Esophagus mucosa (tissue), 1 donor: ENCODE results near the gene SLC24A3. TPM values are rescaled to one million over a fixed set of nuclear protein-coding genes. Genes with fewer than 3 reads are reported as not detected.

Source experiments
- ATAC-seq: fragments of 200-7000 bp; cut with Tn5 transposase; one replicate; pipeline ENCODE4 v1.9.1; 2020
- total RNA-seq: library from RNA; stranded (reverse); gene quantifications from one replicate; pipeline ENCODE4 v1.2.4, GENCODE V29; 2023
- donor health status: DM: yes; HTN: yes; CAD: no.

The SLC24A3 gene
- total RNA-seq, 1 donor from 2014 or later = 13.0 TPM

DNA sequence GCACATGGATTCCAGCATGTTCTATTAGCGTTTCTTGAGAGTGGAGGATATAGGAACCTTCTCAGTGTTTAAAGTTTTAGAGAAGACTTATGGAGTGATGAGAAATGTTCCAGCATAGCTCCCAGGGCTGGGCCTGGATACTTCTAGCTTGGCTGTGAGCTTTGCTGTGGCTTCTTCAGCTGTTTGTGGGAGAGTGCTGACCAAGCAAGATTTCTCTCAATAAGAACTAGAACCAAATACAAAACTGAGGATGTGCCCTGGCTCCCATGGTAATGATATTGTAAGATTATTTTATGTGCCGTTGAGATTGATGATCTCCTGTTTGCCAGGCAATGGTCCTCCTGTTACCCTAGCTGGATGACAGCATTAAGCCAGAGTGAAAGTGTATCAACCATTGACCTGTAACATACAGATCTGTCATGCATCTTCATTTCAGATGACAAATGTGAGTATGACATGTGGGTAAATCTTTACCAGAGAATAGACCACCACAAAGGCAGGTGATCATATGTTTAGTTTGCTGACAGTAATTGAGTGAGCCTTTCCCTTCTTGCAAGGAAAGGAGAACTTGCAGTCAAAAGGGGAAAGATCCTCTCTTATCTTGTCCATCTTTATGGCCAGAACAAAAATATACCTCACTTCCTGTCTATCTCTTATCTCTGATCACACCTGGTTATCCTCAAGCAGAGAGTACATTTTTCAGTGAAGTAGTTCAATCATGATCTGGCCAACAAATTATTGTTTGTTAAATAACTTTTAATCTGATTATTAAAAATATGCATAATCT lies 180.1 kb downstream of the SLC24A3 start:
- no peak for ATAC-seq

DNA sequence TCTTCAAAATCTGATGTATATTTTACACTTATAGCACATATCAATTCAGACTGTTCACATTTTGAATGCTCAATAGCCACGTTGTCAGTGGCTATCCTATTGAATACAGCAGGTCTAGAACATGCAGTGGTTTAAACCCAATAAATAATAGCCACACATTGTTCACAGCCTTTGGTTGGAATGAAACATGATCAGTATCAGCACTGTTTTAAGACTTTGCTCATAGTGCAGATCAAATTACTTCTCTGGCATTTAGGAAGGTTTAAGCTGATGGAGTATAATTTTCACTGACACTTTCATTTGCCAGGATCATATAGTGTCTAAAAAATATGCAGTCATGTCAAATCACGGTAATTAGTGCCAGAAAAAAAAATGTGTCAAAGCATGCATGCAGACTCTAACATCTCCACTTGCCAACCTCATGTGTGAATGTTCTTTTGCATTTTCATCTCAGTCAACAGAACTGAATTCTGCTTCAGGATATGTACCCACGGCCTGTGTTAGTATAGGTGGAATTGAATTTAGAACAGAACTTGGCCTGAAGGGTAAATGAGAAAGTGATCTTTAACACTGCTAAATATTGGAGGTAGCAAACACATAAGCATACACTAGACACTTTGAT lies 184.1 kb downstream of the SLC24A3 start:
- ATAC-seq = no peak

DNA sequence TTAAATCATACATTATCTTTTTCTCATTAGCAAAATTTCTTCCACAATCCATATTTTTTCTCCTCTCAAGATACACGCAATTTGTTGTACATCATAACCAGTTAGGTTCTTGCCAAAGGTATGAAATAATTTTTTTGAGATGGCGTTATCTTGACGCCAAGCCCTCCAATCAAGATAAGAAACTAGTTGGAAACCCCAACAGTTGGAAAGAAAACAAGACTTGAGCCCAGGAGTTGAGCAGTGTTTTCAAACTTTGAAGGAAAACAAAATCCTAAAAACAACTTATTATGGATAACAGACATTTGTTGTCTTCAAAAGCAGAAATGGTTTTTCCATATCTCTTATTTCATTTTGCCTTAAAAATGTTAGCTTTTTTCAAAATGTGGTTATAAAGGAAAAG lies 184.8 kb downstream of the SLC24A3 start:
- no peak for ATAC-seq

DNA sequence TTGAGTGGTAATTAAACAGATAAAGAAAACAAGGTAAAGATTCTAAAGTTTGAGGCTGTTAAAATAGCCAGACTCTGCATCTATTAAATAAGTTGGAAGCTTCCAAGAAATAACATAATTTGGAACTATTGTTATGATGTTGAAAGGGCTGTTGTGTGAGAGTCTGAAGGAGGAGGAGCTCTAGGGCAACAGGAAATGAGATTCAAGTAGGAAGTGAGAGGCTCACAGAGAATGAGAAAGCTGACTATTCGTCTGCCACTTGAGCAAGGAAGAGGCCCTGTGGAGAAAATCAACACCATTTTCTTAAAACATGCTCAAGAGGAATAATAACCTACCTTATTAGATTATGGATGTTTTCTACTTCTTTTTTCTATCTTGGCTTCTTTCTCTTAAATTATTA lies 185.2 kb downstream of the SLC24A3 start:
- ATAC-seq = no peak

DNA sequence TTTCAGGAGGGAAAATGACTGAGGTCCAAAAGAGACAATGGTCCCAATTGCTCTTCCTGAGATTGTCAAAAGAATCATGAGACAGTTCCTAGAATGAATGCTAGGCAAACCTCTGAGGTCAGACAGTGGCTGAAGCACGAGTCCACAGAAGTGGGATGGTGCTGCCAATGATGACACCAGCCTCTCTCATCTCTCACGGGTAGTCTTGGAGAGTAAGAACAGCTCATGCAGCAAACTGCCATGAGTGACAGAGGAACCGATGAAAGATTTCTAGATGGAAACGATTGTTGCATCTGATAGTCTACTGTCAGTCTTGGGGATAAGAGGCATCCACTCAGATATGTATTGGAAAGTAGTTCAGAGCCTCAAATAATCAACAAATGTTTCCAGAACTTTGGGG lies 188.7 kb downstream of the SLC24A3 start:
- no peak for ATAC-seq

DNA sequence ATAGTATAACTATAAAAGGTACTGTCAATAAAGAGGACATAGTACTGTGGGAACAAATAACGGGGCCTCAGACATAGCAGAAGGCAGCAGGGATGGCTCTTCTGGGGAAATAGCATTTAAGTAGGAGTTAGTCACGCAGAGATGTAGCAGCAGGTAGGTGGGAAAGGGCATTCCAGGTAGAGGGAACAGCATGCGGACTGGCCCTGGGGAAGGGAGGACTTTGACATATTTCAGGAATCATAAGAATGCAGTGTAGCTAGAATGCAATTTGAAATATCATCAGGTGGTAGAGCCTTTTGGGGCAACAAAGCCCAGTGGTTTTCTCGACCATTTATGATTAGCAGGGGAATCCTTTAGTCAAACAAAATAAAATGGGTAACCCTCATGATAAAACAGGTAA lies 191.1 kb downstream of the SLC24A3 start:
- no peak for ATAC-seq

DNA sequence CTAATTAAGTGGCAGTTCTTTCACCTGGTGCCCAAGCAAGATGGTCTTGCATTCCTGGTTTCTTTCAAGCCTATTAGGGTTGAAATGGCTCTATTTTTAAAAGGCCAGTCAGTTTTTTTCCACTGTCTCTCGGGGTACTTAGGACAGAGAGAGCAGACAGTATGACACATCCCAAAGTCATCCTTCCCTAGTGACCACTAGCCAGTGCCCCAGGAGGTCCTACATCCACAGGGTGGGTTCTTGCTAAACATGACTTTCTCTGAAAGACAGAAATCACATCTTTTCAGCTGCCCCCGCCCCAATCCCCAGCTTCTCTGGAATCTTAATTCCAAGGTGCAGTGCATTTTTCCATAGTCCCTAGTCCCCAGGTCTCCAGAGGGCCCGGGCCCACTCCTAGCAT lies 192.4 kb downstream of the SLC24A3 start:
- ATAC-seq = no peak

DNA sequence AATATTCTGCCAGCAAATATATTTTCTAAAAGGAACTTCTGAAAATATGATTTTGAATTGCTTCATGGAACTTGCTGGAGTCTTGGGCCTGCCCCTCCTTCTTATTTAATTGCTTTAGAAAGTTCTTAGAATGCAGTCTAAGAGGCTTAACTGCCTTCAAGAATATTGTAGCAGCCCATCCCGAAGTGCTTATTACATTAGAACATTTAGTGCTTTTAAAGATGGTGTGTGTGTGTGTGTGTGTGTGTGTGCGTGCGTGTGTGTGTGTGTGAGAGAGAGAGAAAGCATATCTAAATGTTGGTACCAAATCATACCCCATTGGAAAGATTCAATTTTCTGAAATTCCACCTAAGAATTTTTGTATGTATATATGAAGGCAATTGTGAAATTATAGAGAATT lies 193.5 kb downstream of the SLC24A3 start:
- ATAC-seq = no peak

DNA sequence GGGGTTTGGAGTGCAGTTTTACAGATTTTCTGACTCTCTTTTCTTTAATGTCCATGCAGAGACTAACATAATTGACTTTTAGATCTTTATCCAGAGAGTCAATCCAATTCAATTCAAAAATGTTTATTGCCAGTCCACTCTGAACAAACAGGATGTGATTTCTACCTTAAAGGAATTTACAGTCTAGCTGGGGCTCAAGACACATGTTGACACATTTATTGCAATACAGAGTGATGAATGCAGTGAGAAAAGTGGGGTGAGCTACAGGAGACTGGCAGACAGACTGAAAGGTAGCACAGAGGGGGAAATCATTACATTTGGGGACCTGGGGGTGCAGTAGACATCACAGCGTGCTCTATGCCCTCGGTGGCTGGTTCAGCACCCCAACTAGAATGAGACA lies 193.9 kb downstream of the SLC24A3 start:
- ATAC-seq = no peak

DNA sequence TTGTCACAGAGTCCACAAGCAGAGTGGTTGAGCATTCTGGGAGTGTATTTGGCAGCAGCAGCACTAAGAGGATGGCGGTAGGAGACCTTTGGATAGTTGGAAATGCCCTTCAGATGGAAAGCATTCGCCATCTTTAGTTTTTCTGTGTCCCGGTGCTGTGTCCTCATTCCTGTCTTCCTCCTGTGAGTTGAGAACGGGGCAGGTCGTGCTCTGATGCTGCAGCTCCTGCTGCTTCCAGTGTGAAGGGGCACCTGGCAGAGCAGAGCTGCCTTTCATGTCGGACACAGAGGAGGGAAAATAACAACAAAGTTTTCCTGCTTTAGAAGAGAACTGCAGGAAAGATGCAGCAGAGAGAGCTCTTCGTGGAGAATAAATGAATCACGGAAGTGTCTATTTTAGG lies 194.8 kb downstream of the SLC24A3 start:
- ATAC-seq = no peak

DNA sequence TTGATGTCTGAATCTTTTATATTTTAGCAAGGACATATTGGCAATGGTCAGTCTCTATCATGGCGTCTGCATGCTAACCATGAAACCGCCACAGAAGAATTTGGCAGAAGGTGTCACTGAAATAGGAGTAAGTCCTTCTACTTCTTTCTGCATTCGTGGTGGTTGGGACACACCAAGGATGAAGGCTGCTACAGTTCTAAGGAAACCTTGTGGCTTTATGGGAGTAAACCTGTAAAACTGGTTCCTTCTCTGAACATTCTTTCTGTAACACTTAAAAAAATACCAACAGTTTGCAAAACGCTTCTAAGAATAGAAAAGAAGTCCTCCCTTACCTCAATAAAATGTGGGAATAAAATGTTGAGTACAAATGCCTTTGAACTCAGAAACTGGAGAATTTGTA lies 195.3 kb downstream of the SLC24A3 start:
- ATAC-seq = peak; percentile 87

DNA sequence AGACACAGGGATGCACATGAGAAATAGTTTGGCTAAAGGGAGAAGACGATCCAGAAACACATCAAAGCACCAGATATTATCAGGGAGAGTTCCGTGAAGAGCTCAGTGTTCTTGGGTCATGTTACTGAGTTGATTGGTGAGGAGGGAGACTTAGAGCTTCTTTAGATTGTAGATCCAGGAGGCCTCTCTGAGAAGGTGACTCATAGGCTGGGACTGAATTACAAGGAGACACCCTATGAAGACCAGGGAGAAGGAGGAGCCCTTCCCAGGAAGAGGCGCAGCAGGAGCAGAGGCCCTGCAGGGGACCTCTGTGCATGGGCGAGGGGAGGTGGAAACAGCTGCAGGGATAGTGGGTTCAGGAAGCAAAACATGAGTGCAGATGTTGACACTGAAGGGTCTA lies 196.5 kb downstream of the SLC24A3 start:
- ATAC-seq = peak; percentile 37

DNA sequence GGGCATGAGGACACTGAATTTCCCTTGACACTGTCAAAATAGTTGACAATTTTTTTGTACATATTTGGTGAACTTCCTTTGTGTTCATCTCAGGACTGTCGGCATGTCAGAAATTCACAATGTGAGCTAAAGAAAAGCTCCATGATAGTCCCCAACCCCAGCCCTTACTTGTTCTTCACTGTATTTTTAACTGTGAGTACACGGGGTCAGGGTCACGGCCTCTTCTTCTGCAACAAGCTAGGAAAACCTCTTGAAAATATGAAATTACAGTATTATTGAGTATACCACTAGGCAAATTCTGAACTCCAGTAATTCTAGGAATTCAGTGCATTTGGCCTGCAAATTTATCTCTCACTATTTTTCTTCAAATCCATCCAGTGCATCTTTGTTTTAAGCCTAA lies 199.4 kb downstream of the SLC24A3 start:
- no peak for ATAC-seq

DNA sequence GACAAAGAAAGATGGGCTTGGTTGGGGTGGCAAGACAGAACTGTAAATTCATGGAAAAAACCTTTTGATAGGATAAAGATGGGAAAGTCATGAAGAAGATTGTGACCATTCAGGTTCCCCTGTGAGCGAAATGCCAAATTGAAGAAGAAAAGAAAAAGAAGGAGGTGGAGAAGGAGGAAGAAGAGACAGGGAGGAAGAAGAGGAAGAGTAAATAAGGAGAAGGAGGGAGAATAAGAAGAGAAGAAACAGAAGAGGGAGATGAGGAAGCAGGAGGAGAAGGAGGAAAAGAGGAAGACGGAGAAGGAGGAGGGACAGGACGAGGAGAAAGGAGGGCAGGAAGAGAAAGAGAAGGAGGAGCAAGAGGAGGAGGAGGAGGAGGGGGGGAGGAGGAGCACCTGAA lies 199.8 kb downstream of the SLC24A3 start:
- ATAC-seq = no peak

DNA sequence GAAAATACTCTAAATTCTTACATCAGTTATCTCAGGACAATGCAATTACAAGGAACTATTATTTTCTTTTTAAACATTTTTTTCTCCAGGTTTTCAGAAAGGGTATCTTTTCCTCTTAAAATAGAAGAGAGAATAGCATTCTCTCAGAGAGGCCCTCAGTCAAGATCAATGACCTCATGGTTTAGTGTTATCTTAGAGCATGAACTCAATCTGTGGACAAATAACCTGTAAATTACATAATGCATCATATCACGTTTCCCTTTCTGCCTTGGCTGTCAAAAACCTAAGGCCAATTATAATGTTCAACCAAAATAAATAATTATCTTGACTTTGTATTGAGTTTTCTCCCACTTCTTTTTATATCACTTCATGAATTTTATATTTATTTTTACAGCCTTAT lies 202.2 kb downstream of the SLC24A3 start:
- ATAC-seq = no peak

DNA sequence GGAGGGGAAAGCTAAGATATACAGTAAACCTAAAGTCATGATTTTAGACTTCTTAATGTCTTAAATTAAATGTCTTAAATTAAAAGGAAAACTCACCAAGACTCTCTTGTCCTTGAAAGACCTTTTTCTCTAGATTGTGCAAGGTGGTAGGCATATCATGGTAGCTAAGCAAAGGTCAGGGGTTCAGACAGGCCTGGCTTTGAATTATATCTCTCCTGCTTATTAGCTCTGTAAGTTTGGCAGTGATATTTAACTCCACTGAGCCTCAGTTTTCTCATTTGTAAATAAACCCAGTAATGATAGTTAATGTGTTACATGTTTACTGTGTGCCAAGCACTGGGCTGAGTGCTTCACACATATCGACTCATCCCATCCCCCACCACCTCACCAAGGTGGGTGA lies 203.3 kb downstream of the SLC24A3 start:
- ATAC-seq = no peak

DNA sequence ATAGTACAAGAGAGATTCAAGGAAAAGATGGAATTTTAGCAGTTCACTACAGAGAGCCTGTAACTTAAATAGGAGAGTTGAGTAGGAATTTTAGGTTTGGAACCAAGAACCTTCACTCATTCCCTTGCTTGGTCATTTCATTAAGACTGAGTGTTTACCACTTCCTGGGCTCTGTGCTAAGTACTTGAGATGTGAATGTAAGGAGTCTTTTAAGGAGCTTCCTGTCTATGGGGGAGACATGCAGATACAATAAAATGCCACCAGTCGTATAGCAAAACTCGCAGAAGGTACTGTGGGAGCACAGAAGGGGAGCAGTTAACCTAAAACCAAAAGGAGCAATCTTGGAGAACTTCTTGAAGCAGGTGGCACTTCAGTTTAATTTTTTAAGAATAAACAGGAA lies 204.2 kb downstream of the SLC24A3 start:
- no peak for ATAC-seq

DNA sequence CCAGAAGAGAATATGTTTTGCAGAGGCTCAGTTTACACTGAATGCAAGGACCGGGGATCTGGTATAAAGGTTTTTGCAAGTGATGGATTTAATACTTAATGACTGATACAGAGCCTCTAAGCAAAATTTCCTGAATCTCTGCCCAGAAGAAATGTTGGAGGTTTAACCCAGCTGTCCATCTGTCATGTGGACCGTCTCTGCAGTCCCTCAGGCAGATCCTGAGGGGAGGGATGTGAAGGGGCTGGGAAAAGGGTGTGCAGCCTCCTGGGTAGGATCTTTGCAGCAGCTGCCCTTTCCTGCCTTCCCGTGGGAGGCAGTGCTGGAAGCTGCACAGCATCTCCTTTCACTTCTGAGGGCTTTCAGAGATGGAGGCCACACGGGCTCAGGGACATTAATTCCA lies 207.0 kb downstream of the SLC24A3 start:
- no peak for ATAC-seq

DNA sequence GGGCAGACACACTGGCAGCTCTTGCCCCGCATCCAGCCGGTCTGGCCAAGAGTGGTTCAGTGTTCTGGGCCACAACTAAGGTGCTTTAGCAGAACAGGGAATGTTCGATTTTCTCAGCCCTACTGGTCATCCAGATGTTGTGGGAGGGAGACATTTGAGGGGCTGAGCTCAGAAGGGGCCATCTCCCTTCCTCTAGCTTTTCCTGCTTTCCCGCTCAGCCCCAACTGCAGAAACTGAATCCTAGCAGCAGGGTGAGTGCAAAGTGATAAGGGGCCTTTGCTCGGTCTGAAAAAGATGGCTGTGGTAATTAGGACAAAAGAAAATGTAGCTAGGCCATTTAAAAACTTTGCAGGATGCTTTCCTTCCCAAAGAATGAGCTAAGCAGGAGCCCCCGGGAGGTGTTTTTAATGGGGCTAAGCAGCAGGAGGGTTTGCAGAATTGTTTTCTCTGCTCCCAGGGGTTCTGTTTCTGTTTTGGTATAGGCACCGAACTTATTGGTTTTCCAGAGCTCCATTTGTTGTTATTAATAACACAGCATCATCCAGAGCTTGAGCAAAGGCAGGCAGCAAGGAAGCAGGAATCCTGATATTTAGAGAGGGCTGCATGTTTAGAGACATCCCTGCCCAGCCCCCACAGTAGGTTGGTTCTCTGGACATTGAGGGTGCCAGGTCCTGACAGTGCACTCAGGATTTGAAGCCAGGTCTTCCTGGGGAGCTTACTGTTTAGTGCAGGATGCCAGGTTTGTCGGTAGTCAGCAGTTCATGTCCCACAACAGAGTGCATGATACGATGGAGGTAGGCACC lies 210.9 kb downstream of the SLC24A3 start:
- ATAC-seq = no peak

DNA sequence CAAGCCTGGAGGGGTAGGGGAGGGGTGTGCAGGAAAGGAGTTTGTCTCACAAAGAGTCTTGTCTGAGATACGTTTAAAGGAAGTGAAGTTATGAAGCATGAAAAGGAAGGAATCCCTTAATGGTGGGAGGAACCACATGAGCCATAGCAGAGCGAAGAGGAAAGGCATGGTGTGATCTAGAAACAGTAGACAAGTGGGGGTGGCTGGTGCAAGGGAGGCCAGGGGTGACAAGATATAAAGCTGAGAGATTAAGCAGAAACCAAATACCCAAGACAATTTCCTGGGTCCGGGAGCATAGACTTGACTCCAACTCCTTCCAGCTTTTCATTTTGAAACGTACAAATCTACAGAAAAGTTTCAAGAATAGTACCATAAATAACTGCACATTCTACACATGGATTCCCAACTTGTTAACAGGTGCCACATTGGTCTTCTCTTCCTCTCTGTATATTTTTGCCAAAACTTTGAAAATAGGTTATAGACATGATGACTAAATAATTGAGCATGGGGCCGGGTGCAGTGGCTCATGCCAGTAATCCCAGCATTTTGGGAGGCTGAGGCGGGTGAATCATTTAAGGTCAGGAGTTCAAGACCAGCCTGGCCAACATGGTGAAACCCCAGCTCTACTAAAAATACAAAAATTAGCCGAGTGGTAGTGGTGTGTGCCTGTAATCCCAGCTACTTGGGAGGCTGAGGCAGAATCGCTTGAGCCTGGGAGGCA lies 211.6 kb downstream of the SLC24A3 start:
- ATAC-seq = peak; percentile 41

DNA sequence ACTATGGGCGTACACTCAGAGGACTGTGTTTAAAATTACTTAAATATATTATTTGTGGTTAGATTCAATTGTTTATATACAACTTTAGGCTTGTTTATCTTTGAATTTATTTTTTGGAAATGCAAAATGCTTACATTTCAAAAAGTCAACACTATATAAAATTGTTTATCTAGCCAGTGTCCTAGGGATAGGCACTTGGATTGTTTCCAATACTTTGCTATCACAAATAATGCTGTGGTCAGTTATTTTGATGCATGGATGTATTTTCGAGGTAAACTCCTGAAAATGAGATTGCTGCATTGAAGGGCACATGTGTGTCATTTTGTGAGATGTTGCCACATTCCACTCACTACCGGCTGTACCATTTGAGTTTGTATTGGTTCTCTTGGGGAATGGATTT lies 213.9 kb downstream of the SLC24A3 start:
- no peak for ATAC-seq

DNA sequence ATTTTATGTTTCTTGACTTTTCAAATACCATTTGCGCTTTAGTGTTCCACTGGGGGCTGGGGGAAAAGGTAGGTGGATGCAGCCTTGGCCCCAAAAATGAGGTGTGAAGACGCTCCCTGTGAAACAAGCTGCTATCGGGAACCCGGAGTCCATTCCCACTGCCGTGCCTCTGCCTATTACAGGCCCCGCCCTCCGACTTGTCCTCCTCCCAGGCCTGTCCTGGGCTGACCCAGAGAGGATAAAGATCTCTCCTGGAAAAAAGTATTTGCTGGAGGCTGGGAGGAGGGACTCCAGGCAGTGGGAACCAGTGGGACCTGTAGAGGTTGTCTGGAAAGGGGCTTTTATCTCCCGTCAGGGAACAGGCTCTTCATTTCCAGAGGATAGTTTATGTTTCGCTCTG lies 215.0 kb downstream of the SLC24A3 start:
- ATAC-seq = no peak

DNA sequence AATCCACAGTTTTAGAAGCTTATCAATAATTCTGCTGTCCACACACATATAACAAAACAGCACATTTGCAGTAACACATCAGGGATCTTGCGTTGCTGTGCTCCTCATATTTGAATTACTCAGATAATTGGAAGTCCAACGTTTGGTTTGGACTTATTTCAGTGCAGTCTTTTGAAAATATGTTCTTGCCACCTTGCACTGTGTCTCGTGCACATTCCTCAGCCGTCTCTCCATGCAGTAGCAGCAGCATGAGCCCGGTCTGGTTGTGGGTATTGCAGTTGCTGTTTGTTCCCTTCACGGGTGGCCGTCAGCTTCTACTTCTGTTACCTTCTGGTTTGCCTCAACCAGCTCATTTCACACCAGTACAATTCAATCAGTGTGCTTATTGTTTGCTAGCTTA lies 215.5 kb downstream of the SLC24A3 start:
- ATAC-seq = no peak
